Activated T-cell treated with anti-CD3 and anti-CD28 coated beads for 1 hour (primary cell): Measurements from ENCODE around the gene BSDC1.

Source experiments
- DNase-seq: peaks from one replicate; pipeline ENCODE4 v3.0.0-alpha.2; 2020; ENCODE audit warnings: low read depth

Gene BSDC1

GRCh38 chr1:32336591-32336932 lies 57.7 kb downstream of the BSDC1 start:
- DNase-seq: no peak

GRCh38 chr1:32335790-32336590 lies 58.3 kb downstream of the BSDC1 start, which contains the start of gene MARCKSL1:
TSS of gene MARCKSL1 (minus strand) at chr1:32336233. CDS start at chr1:32336033, 200 bp downstream.
- peak; percentile 85 for DNase-seq

- DNase-seq: no peak
Observed at GRCh38 chr1:32335535-32335789, 58.8 kb downstream of the BSDC1 start.

DNA sequence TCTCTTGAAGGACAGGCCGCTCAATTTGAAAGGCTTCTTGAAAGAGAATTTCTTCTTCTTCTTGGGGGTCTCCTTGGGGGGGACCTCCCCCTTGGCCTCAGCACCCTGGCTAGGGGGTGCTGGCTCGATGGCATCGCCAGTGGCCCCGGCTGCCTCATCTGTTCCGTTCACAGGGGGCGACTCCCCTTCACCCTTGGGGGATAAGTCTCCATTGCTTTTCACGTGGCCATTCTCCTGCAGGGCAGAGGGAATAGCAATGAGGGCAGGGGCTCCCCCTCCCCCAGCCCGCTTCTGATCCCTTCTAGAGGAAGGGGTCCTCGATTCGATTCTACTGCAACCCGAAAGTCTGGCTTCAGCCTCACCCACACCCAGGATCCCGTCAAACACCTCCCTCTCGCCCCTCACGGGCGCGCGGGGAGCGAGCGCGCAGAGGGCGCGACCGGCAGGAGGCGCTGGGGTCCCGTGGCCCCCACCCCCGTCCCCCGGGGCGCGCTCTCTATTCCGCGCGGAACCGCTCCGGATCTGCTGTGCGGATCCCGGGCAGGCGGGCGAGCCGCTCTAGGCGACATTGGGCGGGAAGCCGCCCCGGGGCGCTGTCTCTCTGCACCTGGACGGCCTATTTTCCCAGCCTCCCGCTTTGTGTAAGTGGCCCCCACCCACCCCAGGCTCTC lies 59.2 kb downstream of the BSDC1 start:
- peak; percentile 62 for DNase-seq

DNA sequence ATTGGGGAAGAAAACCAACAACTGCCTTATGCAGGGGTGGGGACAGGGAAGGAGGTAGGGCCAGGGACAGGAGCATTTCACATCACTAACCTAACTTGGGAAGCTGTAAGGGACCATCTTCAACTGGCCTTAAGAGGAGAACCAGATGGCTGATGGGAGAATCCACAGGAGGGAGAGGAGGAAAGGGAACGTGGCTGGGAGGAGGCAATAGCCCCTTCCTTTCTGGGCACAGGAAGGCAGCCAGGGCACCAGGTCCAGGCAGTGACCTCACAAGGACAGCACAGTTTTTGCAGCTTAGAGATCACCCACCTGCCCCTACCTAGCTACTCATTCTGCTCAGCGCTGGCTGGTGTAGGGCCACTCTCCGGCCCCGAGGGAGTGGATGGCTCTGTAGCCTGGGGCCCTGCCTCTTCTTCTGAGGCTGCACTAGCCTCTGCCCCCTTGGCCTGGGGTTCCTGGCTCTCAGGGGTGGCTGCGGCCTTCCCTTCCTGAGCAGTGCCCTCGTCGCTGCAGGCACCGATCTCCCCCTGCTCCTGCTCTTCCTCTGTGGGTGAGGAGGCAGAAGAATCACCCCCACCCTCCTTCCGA lies 59.9 kb downstream of the BSDC1 start:
- no peak for DNase-seq

- DNase-seq: no peak
Observed at GRCh38 chr1:32333251-32333963, 60.8 kb downstream of the BSDC1 start.

DNA sequence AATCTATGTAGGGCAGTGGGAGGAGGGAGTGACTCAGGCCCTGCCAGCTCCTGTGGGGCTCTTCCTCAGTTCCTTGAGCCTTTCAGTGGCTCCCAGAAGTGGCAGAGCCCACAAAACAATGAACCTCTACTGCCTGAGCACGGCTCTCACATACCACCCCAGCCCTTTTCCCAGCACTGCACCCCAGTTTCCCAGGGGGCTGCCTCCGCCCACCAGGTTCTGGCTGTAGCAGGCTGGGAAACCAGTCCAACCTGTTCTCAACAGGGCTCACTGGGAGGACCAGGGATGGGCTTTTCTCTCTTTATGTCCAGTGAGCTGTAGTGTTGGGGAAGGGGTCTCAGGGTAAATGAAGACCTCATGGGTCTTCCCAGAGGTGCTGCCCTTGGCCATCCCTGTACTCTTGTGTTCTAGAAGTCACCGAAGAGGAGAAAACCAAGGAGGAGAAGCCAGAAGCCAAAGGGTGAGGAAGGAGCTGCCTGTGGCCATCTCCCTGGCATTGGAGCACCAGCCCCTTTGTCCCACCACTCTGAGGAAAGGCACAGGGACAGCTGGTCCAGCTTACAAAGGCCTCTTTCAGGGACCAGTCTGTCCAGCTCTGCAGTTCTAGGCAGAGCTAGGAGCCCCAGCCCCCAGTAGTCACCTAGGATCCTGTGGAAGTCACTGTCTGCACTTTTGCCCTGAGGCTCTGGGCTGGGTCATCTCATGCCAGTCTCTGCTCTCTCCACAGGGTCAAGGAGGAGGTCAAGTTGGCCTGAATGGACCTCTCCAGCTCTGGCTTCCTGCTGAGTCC lies 61.8 kb downstream of the BSDC1 start:
- DNase-seq: no peak

GRCh38 chr1:32331549-32331948 lies 62.7 kb downstream of the BSDC1 start:
- no peak for DNase-seq

DNA sequence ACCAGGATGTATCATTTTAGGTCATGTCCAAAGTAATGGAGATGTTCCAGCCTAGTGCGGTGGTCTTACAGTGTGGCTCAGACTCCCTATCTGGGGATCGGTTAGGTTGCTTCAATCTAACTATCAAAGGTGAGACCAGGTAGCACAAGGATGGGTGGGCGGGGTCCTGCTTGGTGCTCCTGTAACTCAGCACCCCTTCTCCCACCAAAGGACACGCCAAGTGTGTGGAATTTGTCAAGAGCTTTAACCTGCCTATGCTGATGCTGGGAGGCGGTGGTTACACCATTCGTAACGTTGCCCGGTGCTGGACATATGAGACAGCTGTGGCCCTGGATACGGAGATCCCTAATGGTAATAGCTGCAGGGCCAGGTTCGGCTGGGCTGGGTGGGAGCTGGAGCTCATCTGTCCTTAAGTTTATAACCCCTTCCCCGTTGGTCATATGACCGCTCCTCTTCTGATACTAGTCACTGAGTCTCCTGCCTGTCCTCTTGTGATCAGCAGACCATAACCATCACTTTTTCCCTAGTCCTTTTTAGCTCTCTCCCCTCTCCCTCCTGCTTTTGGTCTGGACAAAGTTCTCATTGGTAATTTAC lies 63.6 kb downstream of the BSDC1 start:
- no peak for DNase-seq

DNA sequence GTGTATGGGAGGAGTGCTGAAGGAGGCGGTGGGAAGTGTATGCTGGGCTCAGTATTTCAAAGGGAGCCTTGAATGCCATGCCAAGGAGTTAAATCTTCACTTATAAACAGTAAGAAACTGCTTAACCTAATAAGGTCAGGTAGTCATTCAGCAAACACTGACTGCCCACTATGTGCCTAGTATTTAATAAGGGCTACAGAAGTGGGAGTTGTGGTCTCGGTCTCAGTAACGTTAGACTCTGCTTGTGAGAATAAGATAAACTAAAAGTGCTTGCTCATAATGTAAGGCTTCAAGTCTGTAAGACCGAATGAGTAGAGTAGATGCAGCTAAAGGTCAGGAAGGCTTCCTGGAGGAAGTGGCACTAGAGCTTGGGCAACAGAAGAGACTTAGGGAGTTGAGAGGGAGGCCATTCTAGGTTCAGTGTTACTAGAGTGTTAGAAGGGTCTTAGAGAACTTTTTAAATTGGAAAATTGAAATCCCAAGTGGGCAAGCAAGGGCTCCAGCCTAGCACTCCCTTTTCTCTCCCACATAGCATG lies 64.2 kb downstream of the BSDC1 start:
- DNase-seq: no peak

GRCh38 chr1:32327204-32327603 lies 67.0 kb downstream of the BSDC1 start:
- DNase-seq: no peak

DNA sequence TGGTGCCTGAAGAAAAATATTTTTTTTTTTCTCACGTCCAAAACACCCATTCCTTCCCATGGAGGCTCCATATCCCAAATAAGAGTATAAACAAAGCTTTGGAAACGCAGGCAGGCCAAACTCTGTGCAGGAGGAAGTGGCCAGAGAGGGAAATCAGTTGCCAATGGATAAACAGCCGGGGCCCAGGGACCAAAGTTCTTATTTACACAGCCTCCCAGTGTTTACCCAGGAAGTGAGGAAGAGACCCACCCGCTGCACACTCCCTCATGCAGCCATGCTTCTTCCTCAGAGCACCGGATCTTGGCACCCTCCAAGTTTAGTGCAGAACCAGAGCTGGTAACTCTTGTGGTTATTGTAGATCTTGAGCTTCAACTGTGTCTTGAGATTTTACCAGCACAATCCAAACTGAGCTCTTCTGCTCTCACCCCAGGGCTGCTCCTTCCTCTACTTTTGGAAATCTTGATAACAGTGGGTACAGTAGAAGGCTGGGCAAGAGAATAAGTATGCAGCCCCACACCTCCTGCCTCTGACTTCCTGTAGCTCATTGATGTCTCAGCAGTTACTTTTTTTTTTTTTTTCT lies 72.4 kb downstream of the BSDC1 start:
- no peak for DNase-seq

GRCh38 chr1:32318127-32318869 lies 75.9 kb downstream of the BSDC1 start:
- DNase-seq: no peak

GRCh38 chr1:32316903-32317277 lies 77.4 kb downstream of the BSDC1 start:
- DNase-seq: no peak
